Endometrium (tissue), 2 donors: ENCODE data around the gene ZNF839.
"Not testable (repeated sequence)": the region's sequence is repeated elsewhere in the genome, so short reads cannot be mapped to it uniquely, and the experiment has no call there.

Source experiments
- FAIRE-seq: peaks from 2 replicates; lab custom pipeline; 2012; peaks lifted over from hg19 to GRCh38; lab: Jason Lieb, UNC
- donor health status: control.
- donor health status: control.

Gene ZNF839

DNA sequence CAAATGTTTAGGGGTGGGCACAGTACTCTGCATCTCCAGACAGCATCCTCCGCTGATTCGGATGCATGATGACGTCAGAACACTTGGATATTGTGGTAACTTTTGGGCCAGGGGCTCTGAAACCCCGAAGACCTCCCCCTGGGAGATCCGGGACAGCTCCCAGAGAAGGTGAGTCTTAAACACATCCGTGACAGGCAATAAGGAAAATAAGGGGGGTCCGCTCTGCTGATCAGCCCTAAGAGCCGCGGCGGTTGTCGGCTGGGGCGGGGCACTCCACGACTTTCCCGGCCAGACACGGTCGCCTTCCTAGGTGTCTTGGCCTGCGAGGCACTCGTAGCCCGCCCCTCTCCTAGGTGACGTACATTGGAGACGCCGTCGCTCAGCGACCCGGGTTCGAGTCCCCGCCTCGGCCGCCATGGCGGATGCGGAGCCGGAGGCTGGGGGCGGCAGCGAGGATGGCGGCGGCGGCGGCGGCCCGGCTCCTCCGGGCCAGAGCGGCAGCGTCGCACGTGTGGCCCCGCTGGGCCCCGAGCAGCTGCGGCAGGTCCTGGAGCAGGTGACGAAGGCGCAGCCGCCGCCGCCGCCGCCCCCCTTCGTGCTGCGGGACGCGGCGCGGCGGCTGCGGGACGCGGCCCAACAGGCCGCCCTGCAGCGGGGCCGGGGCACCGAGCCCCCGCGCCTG lies at the start of gene ZNF839:
ZNF839 (plus strand) TSS at position 396 of the 682 bp plus-strand sequence; CDS start at position 416, 20 bp downstream.
- FAIRE-seq = no peak

DNA sequence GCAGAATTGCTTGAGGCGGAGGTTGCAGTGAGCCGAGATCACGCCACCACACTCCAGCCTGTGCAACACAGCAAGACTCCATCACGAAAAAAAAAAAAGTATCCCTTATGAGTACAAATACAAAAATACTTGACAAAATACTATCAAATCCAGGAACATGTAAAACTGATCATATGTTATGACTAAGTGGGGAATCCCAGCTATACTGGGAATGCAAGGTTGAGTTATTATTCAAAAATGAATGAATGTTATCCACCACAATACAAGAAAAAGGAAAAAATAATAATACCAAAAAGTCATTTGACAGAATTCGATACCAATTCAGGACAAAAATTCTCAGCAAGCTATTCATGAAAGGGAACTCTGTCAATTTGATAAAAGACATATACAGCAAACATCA lies 47.2 kb upstream of the ZNF839 start:
- no peak for FAIRE-seq

DNA sequence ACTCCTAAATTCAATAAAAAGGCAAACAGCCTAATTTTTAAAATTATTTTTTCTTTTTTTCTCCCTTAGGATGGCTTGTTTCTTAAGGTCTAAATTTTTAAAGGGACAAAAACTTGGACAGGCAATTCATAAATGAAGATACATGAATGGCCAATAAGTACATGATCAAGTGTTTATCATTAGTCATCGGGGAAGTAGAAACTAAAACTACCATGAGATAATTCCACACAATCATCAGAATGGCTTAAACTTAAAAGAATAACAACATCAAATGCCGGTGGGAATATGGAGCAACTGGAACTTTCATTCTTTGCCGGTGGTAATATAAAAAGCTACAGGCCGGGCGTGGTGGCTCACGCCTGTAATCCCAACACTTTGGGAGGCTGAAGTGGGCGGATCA lies 43.7 kb upstream of the ZNF839 start:
- FAIRE-seq = no peak

DNA sequence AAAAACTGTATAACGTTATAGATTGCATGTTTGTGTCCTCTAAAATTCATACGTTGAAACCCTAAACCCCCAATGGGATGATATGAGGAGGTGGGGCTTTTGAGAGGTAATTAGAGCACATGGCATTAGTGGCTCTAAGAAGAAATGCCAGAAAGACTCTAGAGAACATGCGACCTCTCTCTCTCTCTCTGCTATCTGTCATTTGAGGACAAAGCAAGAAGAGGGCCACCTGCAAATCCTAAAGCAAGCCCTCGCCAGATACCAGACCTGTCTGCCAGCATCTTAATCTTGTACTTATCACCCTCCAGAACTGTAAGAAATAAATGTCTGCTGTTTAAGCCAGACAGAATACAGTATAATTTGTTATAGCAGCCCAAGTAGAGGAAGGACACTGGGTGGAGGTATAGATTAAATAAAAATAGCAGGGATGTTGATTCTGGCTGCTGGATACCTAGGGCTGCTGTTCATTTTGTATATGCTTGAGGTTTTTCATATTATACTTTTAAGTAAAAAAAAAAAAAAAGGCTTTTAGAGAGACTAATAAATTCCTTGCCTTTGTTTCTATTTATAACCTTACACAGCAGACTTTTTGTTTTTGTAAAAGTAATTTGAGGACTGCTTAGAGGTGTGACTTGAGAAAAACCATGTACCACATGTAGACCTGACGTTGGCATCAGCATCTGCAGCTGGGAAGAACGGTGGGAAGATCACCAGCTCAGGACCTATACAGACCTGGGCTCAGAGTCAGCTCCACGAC lies 41.5 kb upstream of the ZNF839 start:
- no peak for FAIRE-seq

DNA sequence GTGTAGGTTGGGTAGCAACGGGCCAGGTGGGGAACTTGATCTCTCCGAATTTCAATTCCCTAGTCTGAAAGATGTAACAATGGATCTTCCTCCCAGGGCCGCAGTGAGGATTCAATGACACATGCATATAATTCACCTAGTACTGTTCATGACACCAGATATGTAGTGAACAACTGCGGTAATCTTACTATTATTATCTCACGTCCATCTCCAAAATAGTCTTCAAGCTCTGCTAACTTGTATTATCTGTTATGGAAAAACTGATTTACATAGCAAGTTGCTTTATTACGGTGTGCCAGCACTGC lies 41.0 kb upstream of the ZNF839 start:
- FAIRE-seq = no peak

DNA sequence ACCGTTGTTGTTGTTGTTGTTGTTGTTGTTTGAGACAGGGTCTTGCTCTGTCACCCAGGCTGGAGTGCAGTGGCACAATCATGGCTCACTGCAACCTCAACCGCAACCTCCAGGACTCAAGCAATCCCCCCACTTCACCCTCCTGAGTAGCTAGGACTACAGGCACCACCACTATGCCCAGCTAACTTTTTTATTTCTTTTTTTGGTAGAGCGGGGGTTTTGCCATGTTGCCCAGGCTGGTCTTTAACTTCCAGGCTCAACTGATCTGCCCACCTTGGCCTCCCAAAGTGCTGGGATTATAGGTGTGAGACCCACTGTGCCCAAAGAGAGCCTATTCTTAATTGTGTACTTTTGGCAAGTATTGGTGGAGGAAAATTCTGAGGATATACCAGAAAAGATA lies 40.3 kb upstream of the ZNF839 start:
- FAIRE-seq = no peak

DNA sequence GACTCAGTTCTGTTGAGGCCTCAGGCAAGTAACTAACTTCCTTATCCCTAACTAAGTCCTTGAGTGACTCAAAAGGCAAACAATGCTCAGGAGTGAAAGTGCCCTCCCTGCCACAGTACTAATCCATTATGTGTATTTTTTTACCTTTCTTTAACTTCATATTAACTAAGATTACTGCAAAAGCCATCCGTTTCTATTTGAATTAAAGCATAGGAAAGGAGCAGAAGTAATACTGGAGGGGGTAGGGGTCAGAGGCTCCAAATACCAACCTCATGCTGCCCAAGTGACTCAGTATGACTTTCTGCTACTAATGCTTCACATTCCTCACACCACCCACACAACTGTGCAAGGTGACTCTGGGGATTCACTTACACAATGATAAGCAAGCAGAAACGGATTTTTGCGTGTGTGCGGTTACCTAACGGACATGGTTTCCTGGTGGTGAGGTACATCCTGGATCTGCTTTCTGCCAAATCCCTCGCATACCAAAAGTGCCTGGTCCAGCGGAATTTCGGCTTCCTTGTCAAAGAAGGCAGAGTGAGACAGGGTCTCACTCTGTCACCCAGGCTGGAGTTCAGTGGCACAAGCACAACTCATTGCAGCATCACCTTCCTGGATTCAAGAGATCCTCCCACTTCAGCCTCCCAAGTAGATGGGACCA lies 39.7 kb upstream of the ZNF839 start:
- FAIRE-seq = no peak

DNA sequence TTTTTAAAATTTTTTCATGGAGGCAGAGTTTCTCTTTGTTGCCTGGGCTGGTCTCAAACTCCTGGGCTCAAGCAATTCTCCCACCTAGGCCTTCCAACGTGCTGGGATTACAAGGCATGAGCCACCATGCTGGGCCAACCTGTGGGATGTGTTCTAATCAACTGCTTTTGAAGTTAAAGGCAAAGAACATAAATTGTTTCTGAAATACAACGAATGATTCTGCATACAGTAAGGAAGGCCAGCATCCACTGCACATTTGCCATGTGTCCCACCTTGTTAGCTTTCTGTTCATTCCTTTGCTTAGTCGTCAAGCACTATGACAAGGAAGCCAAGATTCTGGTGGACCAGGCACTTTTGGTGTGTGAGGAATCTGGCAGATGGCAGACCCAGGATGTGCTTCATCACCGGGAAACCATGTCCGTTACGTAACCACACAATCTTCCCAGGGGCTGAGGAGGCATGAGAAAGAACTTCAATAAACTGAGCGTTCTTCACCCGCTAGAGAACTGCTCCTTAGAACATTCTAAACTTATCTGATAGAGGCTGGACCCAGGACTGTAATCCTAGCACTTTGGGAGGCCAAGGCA lies 39.1 kb upstream of the ZNF839 start:
- FAIRE-seq = no peak

DNA sequence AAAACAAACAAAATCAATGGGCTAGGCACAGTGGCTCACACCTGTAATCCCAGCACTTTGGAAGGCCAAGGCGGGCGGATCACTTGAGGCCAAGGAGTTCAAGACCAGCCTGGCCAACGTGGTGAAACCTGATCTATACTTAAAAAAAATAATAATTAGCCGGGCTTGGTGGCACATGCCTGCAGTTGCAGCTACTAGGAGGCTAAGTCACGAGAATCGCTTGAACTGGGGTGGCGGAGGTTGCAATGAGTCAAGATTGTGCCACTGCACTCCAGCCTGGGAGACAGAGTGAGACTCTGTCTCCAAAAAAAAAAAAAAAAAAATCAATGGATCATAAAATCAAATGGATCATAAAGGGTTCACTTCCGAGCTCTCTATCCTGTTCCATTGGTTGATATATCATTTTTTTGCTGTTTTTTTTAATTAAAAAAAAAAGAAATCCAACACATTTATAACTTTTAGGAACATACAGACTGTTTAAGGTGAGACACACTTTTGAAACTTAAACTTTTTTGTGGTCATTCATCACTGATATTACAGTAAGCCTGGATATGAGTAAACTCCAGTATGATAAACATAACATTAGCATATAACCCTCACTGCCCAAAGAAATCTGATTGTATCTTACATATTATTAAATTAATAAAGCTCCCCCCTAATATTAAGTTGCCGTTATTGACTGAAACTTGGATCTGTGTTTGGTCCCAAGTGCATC lies 36.6 kb upstream of the ZNF839 start:
- FAIRE-seq = no peak

DNA sequence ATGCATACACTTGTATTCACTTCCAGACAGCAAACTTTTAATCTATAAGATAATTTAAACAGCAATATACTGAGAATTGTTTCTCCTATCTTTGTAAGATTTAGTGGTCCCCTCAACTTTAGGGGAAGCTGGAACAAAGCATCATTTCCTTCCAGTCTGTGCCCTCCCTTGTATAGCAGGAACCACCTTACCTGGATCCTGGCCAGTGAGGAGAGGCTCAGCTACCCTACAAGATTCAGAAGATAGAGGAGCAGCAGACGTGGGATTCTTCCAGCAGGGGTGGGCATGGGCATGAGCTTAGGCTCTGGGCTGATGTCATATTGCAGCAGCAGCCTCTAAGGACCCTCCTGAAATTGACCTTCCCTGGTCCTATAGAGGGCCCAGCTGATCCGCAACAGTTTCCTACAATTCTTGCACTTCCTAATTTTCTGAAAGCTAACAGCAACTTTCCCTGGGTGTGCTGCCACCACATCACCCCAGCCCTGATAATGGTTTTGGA lies 35.9 kb upstream of the ZNF839 start:
- no peak for FAIRE-seq

DNA sequence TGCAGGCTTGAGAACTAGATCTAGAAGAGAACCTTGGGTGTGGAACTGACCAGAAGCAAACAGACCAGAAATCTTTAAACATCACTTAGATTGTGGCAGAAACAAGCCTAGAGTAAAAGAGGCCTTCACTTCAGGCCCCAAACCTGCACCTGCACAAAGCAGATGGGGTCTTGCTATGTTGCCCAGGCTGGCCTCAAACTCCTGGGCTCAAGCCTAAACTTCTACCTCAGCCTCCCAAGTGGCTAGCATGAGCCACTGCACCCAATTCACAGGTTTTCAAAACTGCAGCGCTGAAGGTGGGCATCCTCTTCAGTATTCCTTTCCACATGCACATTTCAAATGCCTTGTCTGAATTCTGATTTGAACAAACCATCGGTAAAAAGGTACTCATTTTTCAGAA lies 34.4 kb upstream of the ZNF839 start:
- no peak for FAIRE-seq

DNA sequence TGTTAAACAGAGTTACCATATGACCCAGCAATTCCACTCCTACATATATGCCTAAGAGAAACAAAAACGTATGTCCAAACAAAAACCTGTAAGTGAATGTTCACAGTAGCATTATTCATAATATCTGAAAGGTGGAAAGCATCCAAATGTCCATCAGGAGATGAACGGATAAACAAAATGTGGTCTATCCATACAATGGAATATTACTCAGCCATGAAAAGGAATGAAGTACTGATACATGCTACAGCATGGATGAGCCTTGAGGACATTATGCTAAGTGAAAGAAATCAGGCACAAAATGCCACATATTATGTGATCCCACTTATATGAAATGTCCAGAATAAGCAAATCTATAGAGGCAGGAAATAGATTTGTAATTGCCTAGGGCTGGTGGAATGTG lies 31.4 kb upstream of the ZNF839 start:
- FAIRE-seq = no peak

DNA sequence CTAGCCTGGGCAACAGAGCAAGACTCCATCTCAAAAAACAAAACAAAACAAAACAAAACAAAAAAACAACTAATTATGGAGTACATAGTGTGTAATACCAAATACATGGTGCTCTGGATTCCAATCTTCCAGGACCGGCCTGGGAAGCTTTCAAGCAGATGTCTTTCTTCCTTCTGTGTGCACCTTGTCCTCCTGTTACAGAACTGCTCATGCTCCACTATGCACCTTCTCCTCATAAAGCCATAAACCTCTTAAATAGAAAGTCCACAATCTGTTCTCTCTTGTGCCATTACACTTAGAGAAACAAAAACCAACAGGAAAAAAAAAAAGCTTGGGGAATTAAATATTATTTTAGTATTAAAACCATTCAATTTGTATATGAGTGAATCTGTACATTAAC lies 27.1 kb upstream of the ZNF839 start:
- no peak for FAIRE-seq

DNA sequence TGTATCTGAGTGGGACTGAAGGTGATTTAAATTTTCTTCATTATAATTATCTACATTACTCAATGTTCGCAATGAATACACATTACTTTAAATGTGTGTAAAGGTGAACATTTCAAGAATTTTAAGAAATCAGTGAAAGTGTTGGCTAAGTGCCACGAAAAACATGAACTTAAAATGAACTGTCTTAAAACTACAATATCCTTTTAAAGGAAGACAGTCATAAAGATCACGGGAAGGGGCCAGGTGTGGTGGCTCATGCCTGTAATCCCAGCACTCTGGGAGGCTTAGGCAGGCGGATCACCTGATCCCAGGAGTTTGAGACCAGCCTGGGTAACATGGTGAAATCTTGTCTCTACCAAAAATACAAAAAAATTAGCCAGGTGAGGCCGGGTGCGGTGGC lies 25.8 kb upstream of the ZNF839 start:
- FAIRE-seq = no peak

DNA sequence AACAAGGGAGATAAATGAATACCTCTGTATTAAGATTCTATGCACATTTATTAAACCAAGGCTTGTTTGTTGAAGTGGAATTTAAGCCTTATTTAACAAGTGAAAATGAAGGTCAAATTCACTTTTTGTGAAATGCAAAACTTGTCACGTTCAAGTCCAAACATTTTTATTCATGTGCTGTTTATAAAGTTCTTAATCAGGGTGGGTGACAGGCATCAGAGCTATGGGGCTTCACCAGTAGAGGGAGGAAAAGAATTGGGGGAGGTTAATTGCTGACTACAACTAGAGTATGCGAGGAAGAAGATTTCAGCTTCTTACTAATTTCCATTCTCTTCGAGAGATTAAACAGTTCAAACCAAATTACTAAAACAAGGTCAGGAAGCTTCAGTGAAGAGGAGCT lies 24.3 kb upstream of the ZNF839 start:
- no peak for FAIRE-seq

DNA sequence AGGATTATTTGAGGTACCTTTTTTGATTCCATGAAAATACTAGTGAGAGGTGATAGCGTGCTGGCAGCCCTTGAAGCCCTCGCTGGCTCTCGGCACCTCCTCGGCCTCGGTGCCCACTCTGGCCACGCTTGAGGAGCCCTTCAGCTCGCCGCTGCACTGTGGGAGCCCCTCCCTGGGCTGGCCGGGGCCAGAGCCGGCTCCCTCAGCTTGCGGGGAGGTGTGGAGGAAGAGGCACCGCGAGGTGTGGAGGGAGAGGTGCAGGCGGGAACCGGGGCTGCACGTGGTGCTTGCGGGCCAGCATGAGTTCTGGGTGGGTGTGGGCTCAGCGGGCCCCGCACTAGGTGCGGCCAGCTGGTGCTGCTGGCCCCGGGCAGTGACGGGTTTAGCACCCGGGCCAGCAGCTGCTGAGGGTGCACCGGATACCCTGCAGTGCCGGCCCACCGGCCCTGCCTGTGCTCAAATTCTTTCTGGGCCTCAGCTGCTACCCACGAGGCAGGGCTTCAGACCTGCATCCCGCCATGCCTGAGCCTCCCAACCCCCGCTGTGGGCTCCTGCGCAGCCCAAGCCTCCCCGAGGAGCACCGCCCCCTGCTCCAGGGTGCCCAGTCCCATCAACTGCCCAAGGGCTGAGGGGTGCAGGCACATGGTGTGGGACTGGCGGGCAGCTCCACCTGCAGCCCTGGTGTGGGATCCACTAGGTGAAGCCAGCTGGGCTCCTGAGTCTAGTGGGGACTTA lies 21.9 kb upstream of the ZNF839 start:
- FAIRE-seq = no peak

DNA sequence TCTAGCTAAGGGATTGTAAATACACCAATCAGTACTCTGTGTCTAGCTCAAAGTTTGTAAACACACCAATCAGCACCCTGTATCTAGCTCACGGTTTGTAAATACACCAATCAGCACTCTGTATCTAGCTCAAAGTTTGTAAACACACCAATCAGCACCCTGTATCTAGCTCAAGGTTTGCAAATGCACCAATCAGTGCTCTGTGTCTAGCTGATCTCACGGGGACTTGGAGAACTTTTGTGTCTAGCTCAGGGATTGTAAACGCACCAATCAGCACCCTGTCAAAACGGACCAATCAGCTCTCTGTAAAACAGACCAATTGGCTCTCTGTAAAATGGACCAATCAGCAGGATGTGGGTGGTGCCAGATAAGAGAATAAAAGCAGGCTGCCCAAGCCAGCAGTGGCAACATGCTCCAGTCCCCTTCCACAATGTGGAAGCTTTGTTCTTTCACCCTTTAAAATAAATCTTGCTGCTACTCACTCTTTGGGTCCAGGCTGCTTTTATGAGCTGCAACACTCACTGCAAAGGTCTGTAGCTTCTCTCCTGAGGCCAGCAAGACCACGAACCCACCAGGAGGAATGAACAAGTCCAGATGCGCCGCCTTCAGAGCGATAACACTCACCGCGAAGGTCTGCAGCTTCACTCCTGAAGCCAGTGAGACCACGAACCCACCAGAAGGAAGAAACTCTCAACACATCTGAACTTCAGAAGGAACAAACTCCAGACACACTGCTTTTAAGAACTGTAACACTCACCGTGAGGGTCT lies 21.1 kb upstream of the ZNF839 start:
- not testable (repeated sequence) for FAIRE-seq

DNA sequence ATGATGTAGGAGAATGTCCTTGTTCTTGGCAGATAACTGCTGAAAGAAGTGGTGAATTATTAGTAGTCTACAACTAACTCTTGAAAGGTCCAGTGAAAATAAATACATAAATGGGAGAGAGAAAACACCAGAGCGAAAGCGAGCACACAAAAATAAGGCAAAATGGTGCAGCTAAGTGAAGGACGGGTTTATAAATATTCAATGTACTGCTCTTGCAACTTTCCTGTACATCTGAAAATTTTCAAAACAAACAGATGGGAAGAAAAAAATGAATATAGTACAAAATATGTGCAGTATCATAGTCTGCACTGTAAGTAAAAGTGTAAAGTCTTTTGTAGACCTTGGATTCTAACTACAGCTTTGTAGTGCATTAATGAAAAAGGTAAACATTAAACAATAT lies 15.9 kb upstream of the ZNF839 start:
- FAIRE-seq = no peak

DNA sequence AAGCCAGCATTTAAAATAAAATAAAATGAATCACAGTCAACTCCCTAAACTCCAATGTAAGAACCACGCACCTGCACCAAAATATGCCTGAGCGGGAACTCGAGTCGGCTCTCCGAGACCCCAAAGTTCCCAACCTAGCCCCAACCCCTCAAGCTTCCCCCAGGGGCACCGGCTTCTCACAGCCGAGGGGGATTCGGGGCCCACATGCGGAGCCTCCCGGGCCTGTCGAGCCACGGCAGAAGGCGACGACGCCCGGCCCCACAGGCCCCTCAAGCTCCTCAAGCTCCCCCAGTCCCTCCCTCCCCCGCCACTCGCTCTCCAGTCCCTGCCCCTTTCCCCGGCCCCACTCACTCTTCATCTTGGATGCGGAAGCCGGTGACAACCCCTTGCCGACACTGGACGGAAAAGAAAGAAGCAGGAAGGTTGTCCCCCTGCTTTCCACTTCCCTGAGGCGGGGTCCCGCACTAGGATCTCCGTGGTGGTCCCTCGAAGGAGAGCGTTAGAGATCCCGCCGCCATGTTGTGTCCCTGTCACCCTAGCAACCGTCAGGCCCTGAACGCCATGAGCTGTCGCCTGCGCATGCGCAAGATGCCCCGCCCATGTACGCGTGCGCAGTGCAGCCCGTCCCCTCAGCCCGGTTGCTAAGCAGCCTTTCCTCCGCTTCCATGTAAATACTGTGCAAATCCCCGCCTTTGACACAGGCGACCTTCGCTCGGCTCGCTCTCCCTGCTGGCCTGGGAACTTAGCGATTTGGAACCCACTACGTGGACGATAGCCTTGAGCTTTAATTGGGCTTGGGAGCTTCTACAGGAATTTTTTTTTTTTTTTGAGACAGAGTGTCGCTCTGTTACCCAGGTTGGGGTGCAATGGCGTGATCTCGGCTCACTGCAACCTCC lies 14.7 kb upstream of the ZNF839 start, which contains the start of gene MOK:
MOK (minus strand) TSS at position 554 of the 896 bp plus-strand sequence; CDS start at position 358, 196 bp downstream.
- no peak for FAIRE-seq
